Astrocyte (in vitro differentiated cells and primary cell): ENCODE data around the gene IFNA1. TPM values are rescaled to one million over a fixed set of nuclear protein-coding genes. Genes with fewer than 3 reads are reported as not detected.
A peak's percentile ranks its signal among the peaks of the same experiment; 100 is the strongest.

ENCODE experiments used
- DNase-seq: peaks from one replicate; pipeline ENCODE4 v3.0.0-alpha.2; 2010; ENCODE audit warnings: low read depth
- FAIRE-seq: peaks from 2 replicates; lab custom pipeline; 2011; peaks lifted over from hg19 to GRCh38; lab: Jason Lieb, UNC
- H2AFZ ChIP-seq: 2 replicates; pipeline ENCODE4 v1.6.0; 2012; ENCODE audit warnings: low read depth, low read length, inconsistent platforms
- H3K27ac ChIP-seq: 2 replicates; pipeline ENCODE4 v1.5.1; 2011; ENCODE audit warnings: low read depth, low read length, inconsistent platforms
- H3K27me3 ChIP-seq: 2 replicates; pipeline ENCODE4 v1.6.0; 2011; ENCODE audit warnings: low read length, inconsistent platforms; ENCODE audit not compliant: insufficient read depth
- H3K36me3 ChIP-seq: 2 replicates; pipeline ENCODE4 v1.5.1; 2011; ENCODE audit warnings: low read length, inconsistent platforms; ENCODE audit not compliant: insufficient read depth
- H3K4me1 ChIP-seq: 2 replicates; pipeline ENCODE4 v1.5.1; 2011; ENCODE audit warnings: low read length, inconsistent platforms; ENCODE audit not compliant: insufficient read depth
- H3K4me2 ChIP-seq: 2 replicates; pipeline ENCODE4 v1.6.0; 2012; ENCODE audit warnings: low read length, inconsistent platforms
- H3K4me3 ChIP-seq: 2 replicates; pipeline ENCODE4 v1.5.1; 2011; ENCODE audit warnings: low read depth, mild to moderate bottlenecking, low read length, inconsistent platforms; ENCODE audit not compliant: insufficient read depth
- H3K79me2 ChIP-seq: 2 replicates; pipeline ENCODE4 v1.6.0; 2012; ENCODE audit warnings: mild to moderate bottlenecking, low read length, inconsistent platforms; ENCODE audit not compliant: insufficient read depth
- H3K9ac ChIP-seq: 2 replicates; pipeline ENCODE4 v1.6.0; 2012; ENCODE audit warnings: mild to moderate bottlenecking, low read length, inconsistent platforms
- H3K9me3 ChIP-seq: 2 replicates; pipeline ENCODE4 v1.5.1; 2012; ENCODE audit warnings: low read depth, mild to moderate bottlenecking, low read length, inconsistent platforms; ENCODE audit not compliant: insufficient read depth
- H4K20me1 ChIP-seq: 2 replicates; pipeline ENCODE4 v1.6.0; 2012; ENCODE audit warnings: low read length, inconsistent platforms; ENCODE audit not compliant: insufficient read depth
- H3K27ac Mint-ChIP-seq: one replicate; pipeline ENCODE4 v1.8.0; 2021; ENCODE audit warnings: mild to moderate bottlenecking, mixed read lengths; ENCODE audit not compliant: unreplicated experiment
- H3K27me3 Mint-ChIP-seq: one replicate; pipeline ENCODE4 v1.8.0; 2021; ENCODE audit warnings: low read depth, mixed read lengths; ENCODE audit not compliant: unreplicated experiment
- H3K36me3 Mint-ChIP-seq: one replicate; pipeline ENCODE4 v1.8.0; 2021; ENCODE audit warnings: low read depth, mixed read lengths; ENCODE audit not compliant: unreplicated experiment
- H3K4me1 Mint-ChIP-seq: one replicate; pipeline ENCODE4 v1.8.0; 2021; ENCODE audit warnings: low read depth, mixed read lengths; ENCODE audit not compliant: unreplicated experiment
- H3K4me3 Mint-ChIP-seq: one replicate; pipeline ENCODE4 v1.8.0; 2021; ENCODE audit warnings: mild to moderate bottlenecking, moderate library complexity, mixed read lengths; ENCODE audit not compliant: unreplicated experiment
- H3K9me3 Mint-ChIP-seq: one replicate; pipeline ENCODE4 v1.8.0; 2021; ENCODE audit warnings: mild to moderate bottlenecking, mixed read lengths; ENCODE audit not compliant: unreplicated experiment
- CTCF ChIP-seq: IDR thresholded peaks from 2 replicates; pipeline ENCODE4 v1.5.1; 2011; ENCODE audit warnings: low read depth, mild to moderate bottlenecking, inconsistent platforms, low read length, moderate library complexity; ENCODE audit not compliant: insufficient read depth
- EZH2 ChIP-seq: IDR thresholded peaks from 2 replicates; pipeline ENCODE4 v1.6.1; 2012; ENCODE audit warnings: mild to moderate bottlenecking, low read length, inconsistent platforms; ENCODE audit not compliant: insufficient read depth
- total RNA-seq: library from RNA; stranded (reverse); gene quantifications from 2 replicates; pipeline ENCODE4 v1.2.1, GENCODE V29; 2021

The IFNA1 gene
- total RNA-seq, 1 donor from 2014 or later: not detected

GRCh38 chr9:21470126-21470525, 29.9 kb downstream of the IFNA1 start:
- FAIRE-seq: peak; percentile 47
- no peaks in the 10 kb centered on the region for H3K9me3 Mint-ChIP-seq

GRCh38 chr9:21473236-21473635, 33.0 kb downstream of the IFNA1 start:
- Histone ChIP-seq H3K4me1 (no peaks in the 10 kb centered on the region), H3K36me3 (peaks cover 42% of the 10 kb centered on the region), H3K79me2 (no peaks in the 10 kb centered on the region), H3K27me3 (no peaks in the 10 kb centered on the region), H3K9me3 (no peaks in the 10 kb centered on the region), H3K4me3 (no peak overlapping the region), H3K4me2 (no peak overlapping the region), H4K20me1 (no peaks in the 10 kb centered on the region), H2AFZ (no peak overlapping the region), H3K9ac (no peak overlapping the region), H3K27ac (no peak overlapping the region)
- H3K27ac Mint-ChIP-seq: no peak overlapping the region
- H3K4me3 Mint-ChIP-seq: no peak overlapping the region
- no peaks in the 10 kb centered on the region for H3K27me3 Mint-ChIP-seq
- H3K36me3 Mint-ChIP-seq: peaks cover 2% of the 10 kb centered on the region
- DNase-seq (no peak), FAIRE-seq (no peak)
- TF ChIP-seq CTCF (no peak), EZH2 (no peak)
- H3K4me1 Mint-ChIP-seq: no peaks in the 10 kb centered on the region
- H3K9me3 Mint-ChIP-seq: no peaks in the 10 kb centered on the region

More at GRCh38 chr9:21470126-21470525, 29.9 kb downstream of the IFNA1 start:
- no peaks in the 10 kb centered on the region for H3K4me1 Mint-ChIP-seq
- no peak overlapping the region for H3K4me2 ChIP-seq
- peaks cover 2% of the 10 kb centered on the region for H3K36me3 Mint-ChIP-seq
- no peaks in the 10 kb centered on the region for H3K4me1 ChIP-seq
- peaks cover 5% of the 10 kb centered on the region for H4K20me1 ChIP-seq
- no peak overlapping the region for H3K4me3 Mint-ChIP-seq
- H3K27ac ChIP-seq: no peak overlapping the region
- H3K36me3 ChIP-seq: peaks cover 36% of the 10 kb centered on the region
- H3K27me3 ChIP-seq: no peaks in the 10 kb centered on the region
- no peaks in the 10 kb centered on the region for H3K9me3 ChIP-seq
- H3K27ac Mint-ChIP-seq: no peak overlapping the region
- H3K4me3 ChIP-seq: no peak overlapping the region
- no peak overlapping the region for H3K9ac ChIP-seq
- TF ChIP-seq EZH2 (no peak), CTCF (no peak)
- no peak for DNase-seq
- H2AFZ ChIP-seq: no peak overlapping the region
- no peaks in the 10 kb centered on the region for H3K79me2 ChIP-seq
- H3K27me3 Mint-ChIP-seq: no peaks in the 10 kb centered on the region

- Mint-ChIP-seq H3K27me3 (no peaks in the 10 kb centered on the region), H3K4me1 (no peaks in the 10 kb centered on the region), H3K36me3 (peaks cover 2% of the 10 kb centered on the region), H3K4me3 (no peak overlapping the region), H3K27ac (no peak overlapping the region), H3K9me3 (no peaks in the 10 kb centered on the region)
- H3K27ac ChIP-seq: no peak overlapping the region
- no peak overlapping the region for H3K4me2 ChIP-seq
- H3K4me3 ChIP-seq: no peak overlapping the region
- H3K9ac ChIP-seq: no peak overlapping the region
- peaks cover 39% of the 10 kb centered on the region for H3K36me3 ChIP-seq
- DNase-seq (no peak), FAIRE-seq (no peak)
- no peaks in the 10 kb centered on the region for H3K79me2 ChIP-seq
- no peaks in the 10 kb centered on the region for H3K4me1 ChIP-seq
- H4K20me1 ChIP-seq: no peaks in the 10 kb centered on the region
- no peaks in the 10 kb centered on the region for H3K27me3 ChIP-seq
- H3K9me3 ChIP-seq: no peaks in the 10 kb centered on the region
- TF ChIP-seq CTCF (no peak), EZH2 (no peak)
- H2AFZ ChIP-seq: no peak overlapping the region
These were observed 37.2 kb downstream of the IFNA1 start for GRCh38 chr9:21477466-21477865.
